GM23338 (cell line): ENCODE measurements around the gene CGNL1.

Experiments used
- CREB1 ChIP-seq: fragments of 250-450 bp; sonication (Bioruptor Pico); IDR thresholded peaks from 2 replicates; pipeline ENCODE4 v1.5.0; 2020; ENCODE audit warnings: low read depth, mild to moderate bottlenecking, moderate library complexity
- CTCF ChIP-seq, 2 experiments: fragments of 200-600 bp in 1 of 2; sonication (generic) in 1 of 2; conservative IDR thresholded peaks; 2 replicates each; pipeline versions ENCODE4 v1.5.1 to v1.6.1; 2016 to 2017; ENCODE audit warnings: antibody characterized with exemption in 2 of 2, low read depth in 2 of 2, mild to moderate bottlenecking in 2 of 2, moderate library complexity in 1 of 2
- EZH2 ChIP-seq: fragments of 200-600 bp; sonication (generic); IDR thresholded peaks from one replicate; pipeline ENCODE4 v1.8.0; 2017; ENCODE audit warnings: antibody characterized with exemption, mild to moderate bottlenecking, low read depth; ENCODE audit not compliant: unreplicated experiment
- EZH2phosphoT487 ChIP-seq: fragments of 200-600 bp; sonication (generic); IDR thresholded peaks from one replicate; pipeline ENCODE4 v1.8.1; 2018; ENCODE audit warnings: antibody characterized with exemption; ENCODE audit not compliant: unreplicated experiment
- POLR2AphosphoS5 ChIP-seq: IDR thresholded peaks from 2 replicates; pipeline ENCODE4 v1.6.1; 2016; ENCODE audit warnings: antibody characterized with exemption, low read depth
- REST ChIP-seq: IDR thresholded peaks from one replicate; pipeline ENCODE4 v1.6.1; 2018; ENCODE audit warnings: antibody characterized with exemption; ENCODE audit not compliant: unreplicated experiment
- STAT1 ChIP-seq: IDR thresholded peaks from one replicate; pipeline ENCODE4 v1.6.1; 2016; ENCODE audit warnings: antibody characterized with exemption; ENCODE audit not compliant: unreplicated experiment
- ZNF462 ChIP-seq: fragments of 250-450 bp; sonication (Bioruptor Pico); IDR thresholded peaks from 2 replicates; pipeline ENCODE4 v1.5.0; 2020; ENCODE audit warnings: mild to moderate bottlenecking, moderate library complexity

GRCh38 chr15:57527382-57528091, 151.2 kb downstream of the CGNL1 start:
- TF ChIP-seq CREB1 (CRISPR knock-in tag) (no peak), CTCF (conservative IDR thresholded peaks at IDR 0.05; ENCODE audit: low read depth in 2 of 2) (peak; percentile 69 to 78), EZH2 (no peak), POLR2AphosphoS5 (no peak), EZH2phosphoT487 (no peak), REST (no peak), ZNF462 (CRISPR knock-in tag) (peak; percentile 94), STAT1 (no peak)
